ENCODE results near the gene TTC22. TPM values are rescaled to one million over a fixed set of nuclear protein-coding genes. Genes with fewer than 3 reads are reported as not detected.

The TTC22 gene
- total RNA-seq, 1 experiment from 2014 or later = 0.63 TPM

GRCh38 chr1:54781023-54781723 is 19.9 kb downstream of the TTC22 start:
- Mint-ChIP-seq H3K4me1 (peaks cover 5% of the 10 kb centered on the region; the same call in 1 of the 2 replicates), H3K9me3 (no peaks in the 10 kb centered on the region), H3K27ac (no peak overlapping the region), H3K27me3 (ENCODE audit: low read depth) (peaks cover 54% of the 10 kb centered on the region), H3K36me3 (no peaks in the 10 kb centered on the region), H3K4me3 (peak overlapping the region; percentile 52)
- DNase-seq (ENCODE audit: low spot score) = peak; percentile 64
- ChIA-PET POLR2A (no interaction called here), CTCF (interaction anchor here (0.5 to 2.3 kb wide), 9 partner anchors 8 to 599 kb away, joined by 3 to 26 read pairs (median 3); partner anchors contain the start of gene TTC22)
- ATAC-seq = peak; percentile 82
- TF ChIP-seq ARID4B (CRISPR knock-in tag; IDR thresholded peaks at IDR 0.05; ENCODE audit: borderline replicate concordance) (peak; percentile 99), AR (CRISPR knock-in tag; IDR thresholded peaks at IDR 0.05) (no peak), E2F4 (CRISPR knock-in tag; IDR thresholded peaks at IDR 0.05; ENCODE audit: borderline replicate concordance, low read depth) (peak; percentile 91), ZNF138 (CRISPR knock-in tag; conservative IDR thresholded peaks at IDR 0.05) (peak; percentile 95), FOXP1 (CRISPR knock-in tag; IDR thresholded peaks at IDR 0.05; ENCODE audit: borderline replicate concordance) (peak; percentile 99), CTCF (IDR thresholded peaks at IDR 0.05) (no peak), ZNF425 (CRISPR knock-in tag; conservative IDR thresholded peaks at IDR 0.05) (no peak), ELF4 (CRISPR knock-in tag; IDR thresholded peaks at IDR 0.05; ENCODE audit: low read depth) (peak; percentile 75; the same call in 1 of the 2 replicates), ZNF396 (CRISPR knock-in tag; IDR thresholded peaks at IDR 0.05; ENCODE audit: borderline replicate concordance) (no peak), OVOL2 (CRISPR knock-in tag; IDR thresholded peaks at IDR 0.05; ENCODE audit: borderline replicate concordance) (no peak), NFATC4 (CRISPR knock-in tag; IDR thresholded peaks at IDR 0.05) (no peak), ZMAT4 (CRISPR knock-in tag; IDR thresholded peaks at IDR 0.05) (no peak), FOXJ3 (CRISPR knock-in tag; IDR thresholded peaks at IDR 0.05; ENCODE audit: borderline replicate concordance) (no peak), CREM (CRISPR knock-in tag; IDR thresholded peaks at IDR 0.05) (no peak; the same call in 1 of the 2 replicates), PREB (CRISPR knock-in tag; IDR thresholded peaks at IDR 0.05; ENCODE audit: borderline replicate concordance) (peak; percentile 72; the same call in 1 of the 2 replicates), ZSCAN18 (CRISPR knock-in tag; IDR thresholded peaks at IDR 0.05) (no peak), ZBTB21 (CRISPR knock-in tag; IDR thresholded peaks at IDR 0.05; ENCODE audit: borderline replicate concordance) (peak; percentile 92), SOX15 (CRISPR knock-in tag; IDR thresholded peaks at IDR 0.05) (no peak), JAZF1 (CRISPR knock-in tag; IDR thresholded peaks at IDR 0.05) (no peak), ETV6 (CRISPR knock-in tag; IDR thresholded peaks at IDR 0.05) (peak; percentile 92)
